Eye (tissue), 1 donor: ENCODE results near the gene USP3.
"Not testable (repeated sequence)": the region's sequence is repeated elsewhere in the genome, so short reads cannot be mapped to it uniquely, and the experiment has no call there.

Experiments
- DNase-seq: peaks from one replicate; pipeline ENCODE4 v3.0.0-alpha.2; 2015

Gene USP3

GRCh38 chr15:63478243-63478642, 26.1 kb upstream of the USP3 start:
- DNase-seq: no peak

- DNase-seq: no peak
Observed at GRCh38 chr15:63480441-63480821, 24.0 kb upstream of the USP3 start.

GRCh38 chr15:63481105-63481810, 23.1 kb upstream of the USP3 start:
- DNase-seq: no peak

GRCh38 chr15:63482874-63483323, 21.5 kb upstream of the USP3 start:
- no peak for DNase-seq

- no peak for DNase-seq
Observed at GRCh38 chr15:63483521-63484371, 20.6 kb upstream of the USP3 start.

GRCh38 chr15:63484433-63485186, 19.8 kb upstream of the USP3 start:
- no peak for DNase-seq

GRCh38 chr15:63487076-63487757, 17.2 kb upstream of the USP3 start:
- peak; percentile 87 for DNase-seq

GRCh38 chr15:63487758-63488397, 16.5 kb upstream of the USP3 start:
- DNase-seq: not testable (repeated sequence)

GRCh38 chr15:63488398-63488960, 15.9 kb upstream of the USP3 start:
- no peak for DNase-seq

GRCh38 chr15:63489352-63489751, 15.0 kb upstream of the USP3 start:
- no peak for DNase-seq

GRCh38 chr15:63490345-63491034, 13.9 kb upstream of the USP3 start:
- no peak for DNase-seq

- DNase-seq: no peak
Observed at GRCh38 chr15:63491116-63491827, 13.1 kb upstream of the USP3 start.

GRCh38 chr15:63491979-63492378, 12.4 kb upstream of the USP3 start:
- DNase-seq: no peak

GRCh38 chr15:63492541-63493077, 11.8 kb upstream of the USP3 start:
- DNase-seq: no peak

- no peak for DNase-seq
Observed at GRCh38 chr15:63493436-63493835, 11.0 kb upstream of the USP3 start.

GRCh38 chr15:63494408-63494807, 10.0 kb upstream of the USP3 start:
- DNase-seq: no peak

- no peak for DNase-seq
Observed at GRCh38 chr15:63495343-63495742, 9.1 kb upstream of the USP3 start.

GRCh38 chr15:63495780-63496488, 8.5 kb upstream of the USP3 start:
- DNase-seq: no peak

- DNase-seq: no peak
Observed at GRCh38 chr15:63497642-63498467, 6.5 kb upstream of the USP3 start.
